Dendritic cell treated with granulocyte-macrophage colony-stimulating factor and Interleukin-4, amounts not matched to agents 40 ng/mL and 50 ng/mL, for 4 days (primary cell): ENCODE data around the gene NT5E.
"Not testable (repeated sequence)": the region's sequence is repeated elsewhere in the genome, so short reads cannot be mapped to it uniquely, and the experiment has no call there.

Experiments used
- H3K27ac Mint-ChIP-seq: one replicate; pipeline ENCODE4 v1.8.0; 2022; ENCODE audit warnings: mild to moderate bottlenecking, mixed read lengths
- H3K27me3 Mint-ChIP-seq: one replicate; pipeline ENCODE4 v1.8.0; 2022; ENCODE audit warnings: mild to moderate bottlenecking, mixed read lengths
- H3K36me3 Mint-ChIP-seq: one replicate; pipeline ENCODE4 v1.8.0; 2022; ENCODE audit warnings: low read depth, mixed read lengths
- H3K4me1 Mint-ChIP-seq: one replicate; pipeline ENCODE4 v1.8.0; 2022; ENCODE audit warnings: low read depth, mixed read lengths
- H3K4me3 Mint-ChIP-seq: one replicate; pipeline ENCODE4 v1.8.0; 2022; ENCODE audit warnings: mild to moderate bottlenecking, moderate library complexity, mixed read lengths
- H3K9me3 Mint-ChIP-seq: one replicate; pipeline ENCODE4 v1.8.0; 2022; ENCODE audit warnings: mixed read lengths
- intact Hi-C: fragments of 100-400 bp; cut with micrococcal nuclease; formaldehyde crosslinking; loops from one replicate; pipeline ENCODE4 v1.15.0; 2022

The NT5E gene

DNA sequence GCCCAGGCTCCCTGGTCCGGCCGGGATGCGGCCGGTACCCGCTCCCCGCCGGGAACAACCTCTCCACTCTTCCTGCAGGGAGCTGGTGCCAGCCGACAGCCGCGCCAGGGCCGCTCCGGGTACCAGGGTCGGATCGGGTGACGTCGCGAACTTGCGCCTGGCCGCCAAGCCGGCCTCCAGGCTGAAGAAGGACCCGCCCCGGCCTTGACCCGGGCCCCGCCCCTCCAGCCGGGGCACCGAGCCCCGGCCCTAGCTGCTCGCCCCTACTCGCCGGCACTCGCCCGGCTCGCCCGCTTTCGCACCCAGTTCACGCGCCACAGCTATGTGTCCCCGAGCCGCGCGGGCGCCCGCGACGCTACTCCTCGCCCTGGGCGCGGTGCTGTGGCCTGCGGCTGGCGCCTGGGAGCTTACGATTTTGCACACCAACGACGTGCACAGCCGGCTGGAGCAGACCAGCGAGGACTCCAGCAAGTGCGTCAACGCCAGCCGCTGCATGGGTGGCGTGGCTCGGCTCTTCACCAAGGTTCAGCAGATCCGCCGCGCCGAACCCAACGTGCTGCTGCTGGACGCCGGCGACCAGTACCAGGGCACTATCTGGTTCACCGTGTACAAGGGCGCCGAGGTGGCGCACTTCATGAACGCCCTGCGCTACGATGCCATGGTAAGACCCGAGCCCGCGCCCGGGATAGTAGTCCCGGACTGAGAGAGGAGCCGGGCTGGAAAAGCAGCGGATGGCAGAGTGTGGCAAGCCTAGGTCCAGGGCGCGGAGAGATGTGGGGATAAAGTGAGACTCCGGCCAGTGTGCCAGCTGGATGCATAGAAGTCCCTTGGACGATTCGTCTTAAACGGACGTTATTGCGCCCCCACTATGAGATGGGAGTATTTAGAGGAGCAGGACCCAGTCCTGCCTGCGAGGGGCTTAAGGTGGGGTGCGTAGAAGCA lies at the start of gene NT5E:
Gene NT5E (plus strand): TSS at position 266 of the 942 bp plus-strand sequence. CDS start 57 bp downstream, at position 323.
- no peaks in the 10 kb centered on the region for H3K36me3 Mint-ChIP-seq
- H3K27ac Mint-ChIP-seq: no peak within 1 kb of the TSS
- intact Hi-C loops: no loop called here
- H3K27me3 Mint-ChIP-seq: peaks cover 76% of the 10 kb centered on the region
- no peaks in the 10 kb centered on the region for H3K9me3 Mint-ChIP-seq
- peak within 1 kb of the TSS; percentile 60 for H3K4me3 Mint-ChIP-seq
- H3K4me1 Mint-ChIP-seq: peaks cover 13% of the 10 kb centered on the region

- no peaks in the 10 kb centered on the region for H3K4me1 Mint-ChIP-seq
- H3K9me3 Mint-ChIP-seq: peaks cover 8% of the 10 kb centered on the region
- no peaks in the 10 kb centered on the region for H3K27me3 Mint-ChIP-seq
- intact Hi-C loops: no loop called here
- H3K36me3 Mint-ChIP-seq: no peaks in the 10 kb centered on the region
- no peak overlapping the region for H3K27ac Mint-ChIP-seq
- no peak overlapping the region for H3K4me3 Mint-ChIP-seq
Measured at GRCh38 chr6:85400331-85400730, 49.6 kb upstream of the NT5E start.

DNA sequence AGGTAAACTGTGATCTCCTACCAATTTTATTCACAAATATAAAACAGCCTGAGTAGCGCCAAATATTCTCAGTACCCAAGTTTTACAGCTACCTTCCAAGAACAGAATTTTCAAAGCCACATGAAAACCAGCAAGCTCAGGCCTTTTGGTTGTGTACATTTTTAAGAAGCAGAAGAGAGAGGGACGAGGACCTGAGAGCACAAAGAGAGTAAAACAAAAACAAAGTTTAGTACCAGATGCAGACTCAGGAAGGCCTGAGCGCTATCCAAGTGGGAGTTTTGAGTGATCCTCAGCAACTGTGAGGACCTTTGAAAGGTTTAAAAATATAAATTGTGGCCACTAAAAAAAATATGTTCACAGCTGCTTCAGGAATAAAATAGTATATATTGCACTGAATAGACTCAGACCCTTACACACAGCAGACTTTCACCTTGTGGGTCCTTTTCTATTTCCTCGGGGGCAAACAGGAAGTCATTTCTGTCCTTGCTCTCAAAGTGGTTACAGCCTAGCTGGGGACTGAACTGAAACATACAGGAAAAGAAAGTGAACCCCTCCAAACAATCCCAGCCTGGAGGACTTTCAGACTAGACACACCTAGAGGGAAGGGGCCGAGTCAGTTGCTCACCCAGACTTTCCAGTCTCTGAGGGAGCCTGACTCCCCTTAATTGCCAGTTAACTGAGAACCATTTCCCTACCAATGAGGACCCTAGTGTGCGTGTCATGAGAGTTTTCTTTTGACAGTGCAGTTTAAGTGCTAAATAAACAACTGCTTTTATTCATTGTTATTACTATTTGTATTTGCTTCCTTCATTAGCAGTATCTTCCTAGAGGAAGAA lies 48.5 kb upstream of the NT5E start:
- intact Hi-C loops: no loop called here
- no peaks in the 10 kb centered on the region for H3K4me1 Mint-ChIP-seq
- H3K36me3 Mint-ChIP-seq: no peaks in the 10 kb centered on the region
- H3K9me3 Mint-ChIP-seq: peaks cover 8% of the 10 kb centered on the region
- H3K4me3 Mint-ChIP-seq: no peak overlapping the region
- H3K27ac Mint-ChIP-seq: no peak overlapping the region
- peaks cover 3% of the 10 kb centered on the region for H3K27me3 Mint-ChIP-seq

- Mint-ChIP-seq H3K27ac (no peak overlapping the region), H3K36me3 (no peaks in the 10 kb centered on the region), H3K4me1 (no peaks in the 10 kb centered on the region), H3K4me3 (no peak overlapping the region), H3K27me3 (peaks cover 3% of the 10 kb centered on the region), H3K9me3 (peaks cover 1% of the 10 kb centered on the region)
- intact Hi-C loops: no loop called here
Measured at GRCh38 chr6:85402071-85402470, 47.8 kb upstream of the NT5E start.

DNA sequence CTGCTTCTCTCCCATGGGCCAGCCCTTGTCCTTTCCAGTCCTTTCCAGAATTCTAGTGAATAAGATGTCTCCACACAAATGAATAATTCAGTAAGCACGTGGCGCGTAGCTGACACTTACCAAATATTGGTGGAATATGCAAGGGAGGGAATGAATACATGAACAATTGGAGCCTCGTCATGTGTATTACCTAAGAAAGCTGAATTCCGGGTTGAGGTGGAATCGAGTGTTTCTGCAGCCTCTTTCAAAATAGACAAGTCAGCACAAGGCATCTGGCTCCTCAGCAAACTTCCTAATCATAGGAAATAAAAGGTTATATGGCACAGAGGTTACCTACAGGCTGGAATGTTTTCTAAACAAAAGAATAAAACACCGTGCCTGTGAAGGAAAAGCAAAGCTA lies 47.0 kb upstream of the NT5E start:
- peaks cover 3% of the 10 kb centered on the region for H3K27me3 Mint-ChIP-seq
- no peak overlapping the region for H3K27ac Mint-ChIP-seq
- H3K36me3 Mint-ChIP-seq: no peaks in the 10 kb centered on the region
- no peaks in the 10 kb centered on the region for H3K9me3 Mint-ChIP-seq
- H3K4me3 Mint-ChIP-seq: no peak overlapping the region
- no peaks in the 10 kb centered on the region for H3K4me1 Mint-ChIP-seq
- intact Hi-C loops: no loop called here

DNA sequence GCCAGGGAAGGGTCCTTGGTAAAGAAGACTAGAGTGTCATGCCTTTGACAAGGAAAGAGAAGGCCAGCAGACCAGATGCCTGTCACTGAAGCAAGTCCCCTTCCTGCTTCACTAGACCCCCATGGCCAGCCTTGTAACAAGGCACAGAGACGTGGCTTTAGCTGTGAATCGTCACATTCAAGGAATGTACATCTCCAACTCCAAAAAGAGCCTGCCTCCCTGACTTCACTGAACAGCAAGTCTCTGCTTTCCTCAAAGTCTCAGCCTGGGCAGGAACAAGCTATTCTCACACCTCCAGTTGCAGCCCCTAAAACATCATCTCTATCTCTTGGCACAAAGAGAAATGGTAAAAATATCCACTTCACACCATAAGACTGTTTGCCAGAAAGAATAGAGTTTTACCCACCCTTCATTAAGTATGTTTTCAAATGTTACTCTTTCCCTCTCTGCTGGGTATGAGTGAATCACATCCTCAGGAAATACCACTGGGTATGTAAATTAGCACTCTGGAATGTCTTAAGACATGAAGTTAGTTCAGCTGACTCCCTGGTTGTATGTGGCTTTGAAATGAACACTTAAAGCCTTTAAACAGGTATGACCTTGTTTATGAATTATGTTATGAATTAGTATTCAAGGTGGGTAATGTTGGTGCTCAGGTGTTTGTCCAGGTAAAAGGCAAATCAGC lies 46.4 kb upstream of the NT5E start:
- intact Hi-C loops: no loop called here
- no peaks in the 10 kb centered on the region for H3K4me1 Mint-ChIP-seq

GRCh38 chr6:85404016-85404563 lies 45.8 kb upstream of the NT5E start:
- H3K36me3 Mint-ChIP-seq, intact Hi-C loops, H3K4me1 Mint-ChIP-seq, H3K9me3 Mint-ChIP-seq, H3K27me3 Mint-ChIP-seq, H3K27ac Mint-ChIP-seq, H3K4me3 Mint-ChIP-seq: not testable (repeated sequence)

More for the DNA sequence above, 46.4 kb upstream of the NT5E start:
- Mint-ChIP-seq H3K36me3 (no peaks in the 10 kb centered on the region), H3K27ac (no peak overlapping the region), H3K9me3 (no peaks in the 10 kb centered on the region), H3K4me3 (no peak overlapping the region), H3K27me3 (peaks cover 3% of the 10 kb centered on the region)

DNA sequence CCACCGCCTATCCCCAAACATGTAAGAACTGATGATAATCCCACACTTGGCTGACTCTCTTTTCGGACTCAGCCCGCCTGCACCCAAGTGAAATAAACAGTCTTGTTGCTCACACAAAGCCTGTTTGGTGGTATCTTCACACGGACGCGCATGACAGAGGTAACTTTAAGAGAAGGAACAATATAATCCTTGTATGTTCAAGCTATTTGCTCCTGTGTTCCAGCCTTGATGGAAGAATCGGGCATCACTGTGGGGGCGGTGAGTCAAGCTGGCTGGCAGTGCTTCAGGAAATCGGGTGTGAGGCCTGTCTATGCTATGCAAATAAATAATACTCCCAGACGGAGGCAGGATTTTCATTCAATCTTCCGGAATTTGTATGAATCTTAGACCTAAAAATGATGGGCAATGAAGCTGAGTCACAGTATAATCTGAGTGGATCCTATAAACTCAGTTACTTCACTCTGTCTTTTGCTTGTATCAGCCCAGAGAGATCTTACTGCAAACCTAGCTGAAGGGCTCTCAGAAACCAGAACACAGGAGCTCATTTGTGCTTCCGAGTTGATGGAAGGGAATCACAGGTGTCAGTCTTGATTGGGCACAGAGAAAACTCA lies 45.2 kb upstream of the NT5E start:
- no peaks in the 10 kb centered on the region for H3K4me1 Mint-ChIP-seq
- H3K9me3 Mint-ChIP-seq: no peaks in the 10 kb centered on the region
- H3K4me3 Mint-ChIP-seq: no peak overlapping the region
- peaks cover 3% of the 10 kb centered on the region for H3K27me3 Mint-ChIP-seq
- intact Hi-C loops: no loop called here
- no peaks in the 10 kb centered on the region for H3K36me3 Mint-ChIP-seq
- no peak overlapping the region for H3K27ac Mint-ChIP-seq

- H3K27me3 Mint-ChIP-seq: peaks cover 3% of the 10 kb centered on the region
- H3K36me3 Mint-ChIP-seq: no peaks in the 10 kb centered on the region
- H3K4me3 Mint-ChIP-seq: no peak overlapping the region
- intact Hi-C loops: no loop called here
- H3K9me3 Mint-ChIP-seq: no peaks in the 10 kb centered on the region
- no peaks in the 10 kb centered on the region for H3K4me1 Mint-ChIP-seq
- H3K27ac Mint-ChIP-seq: no peak overlapping the region
Measured at GRCh38 chr6:85405175-85405852, 44.6 kb upstream of the NT5E start.

DNA sequence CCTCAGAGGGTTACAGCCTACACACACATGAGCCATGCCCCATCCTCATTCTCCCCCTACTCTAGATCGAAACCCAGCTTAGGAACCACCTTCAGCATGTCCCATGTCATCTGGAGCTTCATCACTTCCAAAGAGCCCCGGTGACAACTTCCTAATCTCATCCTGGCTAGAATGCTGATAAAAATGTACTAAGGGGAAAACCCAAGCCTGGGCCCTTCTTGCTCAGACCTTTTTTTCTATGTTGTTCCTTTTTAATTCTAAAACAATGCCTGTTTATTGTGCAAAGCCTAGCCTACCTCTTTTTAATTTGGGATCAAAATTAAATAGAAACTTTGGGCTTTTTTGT lies 44.1 kb upstream of the NT5E start:
- Mint-ChIP-seq H3K27me3 (peaks cover 3% of the 10 kb centered on the region), H3K9me3 (no peaks in the 10 kb centered on the region), H3K27ac (no peak overlapping the region), H3K36me3 (no peaks in the 10 kb centered on the region), H3K4me3 (no peak overlapping the region), H3K4me1 (no peaks in the 10 kb centered on the region)
- intact Hi-C loops: no loop called here

DNA sequence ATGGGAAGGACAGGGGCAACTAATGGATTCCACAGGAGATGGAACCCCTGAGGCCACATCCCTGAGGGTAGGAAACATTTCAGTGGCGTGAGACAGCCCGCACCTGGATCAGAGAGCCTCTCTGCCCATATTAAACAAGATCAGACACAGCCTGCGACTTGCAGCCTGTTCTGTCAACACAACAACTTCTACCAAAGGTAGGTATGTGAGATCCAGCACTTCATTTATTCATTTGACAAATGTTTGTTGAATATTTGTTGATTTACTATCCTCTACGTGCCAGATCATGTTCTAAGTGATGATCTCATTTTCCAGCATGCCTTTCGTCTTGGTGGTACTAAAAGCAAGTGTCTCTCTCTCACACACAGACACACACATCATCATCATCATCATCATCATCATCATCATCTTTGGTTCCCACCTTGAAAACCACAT lies 43.2 kb upstream of the NT5E start:
- H3K27me3 Mint-ChIP-seq: peaks cover 3% of the 10 kb centered on the region
- no peak overlapping the region for H3K4me3 Mint-ChIP-seq
- no peaks in the 10 kb centered on the region for H3K4me1 Mint-ChIP-seq
- no peaks in the 10 kb centered on the region for H3K36me3 Mint-ChIP-seq
- no peak overlapping the region for H3K27ac Mint-ChIP-seq
- no peaks in the 10 kb centered on the region for H3K9me3 Mint-ChIP-seq
- intact Hi-C loops: no loop called here

DNA sequence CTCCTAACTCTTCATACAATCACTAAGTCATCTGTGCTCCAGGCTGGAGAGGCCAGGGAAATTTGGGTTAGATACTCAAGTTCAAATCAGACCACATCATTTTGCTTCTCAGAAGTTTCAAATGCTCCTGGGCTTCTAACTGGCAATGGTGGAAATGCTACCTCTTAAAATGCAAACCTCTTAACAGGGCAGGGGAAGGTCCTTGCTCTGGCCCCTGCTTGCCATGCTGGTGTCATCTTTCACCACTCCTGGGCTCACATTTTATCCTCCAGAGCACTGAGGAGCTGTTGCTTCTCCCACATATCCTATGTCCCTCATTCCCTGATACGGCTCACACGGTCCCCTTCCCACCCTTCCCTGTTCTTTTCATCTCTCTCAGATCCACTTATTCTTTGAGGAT lies 41.8 kb upstream of the NT5E start:
- no peak overlapping the region for H3K4me3 Mint-ChIP-seq
- intact Hi-C loops: no loop called here
- peaks cover 4% of the 10 kb centered on the region for H3K27me3 Mint-ChIP-seq
- no peaks in the 10 kb centered on the region for H3K4me1 Mint-ChIP-seq
- H3K36me3 Mint-ChIP-seq: no peaks in the 10 kb centered on the region
- no peaks in the 10 kb centered on the region for H3K9me3 Mint-ChIP-seq
- no peak overlapping the region for H3K27ac Mint-ChIP-seq

DNA sequence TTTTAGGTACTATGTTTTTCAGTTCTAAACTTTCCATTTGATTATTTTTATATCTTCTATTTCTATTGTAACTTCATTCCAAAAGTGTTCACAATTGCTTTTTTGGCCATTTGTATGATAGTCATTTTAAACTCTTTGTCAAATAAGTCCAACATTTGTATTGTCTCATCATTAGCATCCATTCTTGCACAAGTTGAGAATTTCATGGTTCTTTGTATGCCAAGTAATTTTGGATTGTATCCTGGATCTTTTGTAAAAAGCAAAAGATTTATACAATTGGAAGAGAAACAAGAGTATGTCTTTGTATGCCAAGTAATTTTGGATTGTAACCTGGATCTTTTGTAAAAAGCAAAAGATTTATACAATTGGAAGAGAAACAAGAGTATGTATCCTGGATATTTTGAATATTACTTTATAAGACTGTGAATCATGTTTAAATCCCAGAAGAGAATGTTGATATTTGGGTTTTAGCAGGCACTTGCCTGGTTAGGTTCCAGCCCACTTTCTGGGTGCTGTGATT lies 36.9 kb upstream of the NT5E start:
- H3K4me3 Mint-ChIP-seq: no peak overlapping the region
- H3K27ac Mint-ChIP-seq: no peak overlapping the region
- no peaks in the 10 kb centered on the region for H3K4me1 Mint-ChIP-seq
- intact Hi-C loops: no loop called here
- H3K27me3 Mint-ChIP-seq: peaks cover 1% of the 10 kb centered on the region
- no peaks in the 10 kb centered on the region for H3K36me3 Mint-ChIP-seq
- no peaks in the 10 kb centered on the region for H3K9me3 Mint-ChIP-seq
